ENCODE measurements around the gene DCAF12.
A peak's percentile ranks its signal among the peaks of the same experiment; 100 is the strongest.

GRCh38 chr9:34126207-34127034 is at the start of gene DCAF12:
- no peak for TF ChIP-seq CTCF (IDR thresholded peaks at IDR 0.05)
- TF ChIP-seq POLR2A (IDR thresholded peaks at IDR 0.05) = peak; percentile 19 to 82

Data from adrenal gland (tissue), 5 donors.